ENCODE measurements around the gene SLC30A10. TPM values are rescaled to one million over a fixed set of nuclear protein-coding genes. Genes with fewer than 3 reads are reported as not detected.
A peak's percentile ranks its signal among the peaks of the same experiment; 100 is the strongest.
"Not testable (repeated sequence)": the region's sequence is repeated elsewhere in the genome, so short reads cannot be mapped to it uniquely, and the experiment has no call there.

Gene SLC30A10
- under 1 TPM; 0.13 to 0.36 (median 0.16) TPM for polyA plus RNA-seq (ENCODE audit: insufficient read length in 3 of 3)
- long read RNA-seq, donor 1 = 0 reads
- long read RNA-seq, donor 2 = 0 reads
- long read RNA-seq, donor 3 = 0 reads
- long read RNA-seq, donor 4 = 0 reads
- long read RNA-seq, donor 5 = 0 reads
- long read RNA-seq, donor 6, partial matches to known transcripts = 0 of 1 reads
- long read RNA-seq, donor 6, other reads (novel, unspliced or antisense) = 0 of 1 reads
- long read RNA-seq, donor 7 = 0 reads
- long read RNA-seq, donor 8 = 0 reads
- long read RNA-seq, donor 9 = 0 reads
- long read RNA-seq, donor 10 = 0 reads
- long read RNA-seq, donor 11 = 0 reads
- long read RNA-seq, donor 12 = 0 reads
- long read RNA-seq, donor 13 = 0 reads
- long read RNA-seq, donor 14 = 0 reads
- long read RNA-seq, donor 15 = 0 reads
- long read RNA-seq, donor 16 = 0 reads

DNA sequence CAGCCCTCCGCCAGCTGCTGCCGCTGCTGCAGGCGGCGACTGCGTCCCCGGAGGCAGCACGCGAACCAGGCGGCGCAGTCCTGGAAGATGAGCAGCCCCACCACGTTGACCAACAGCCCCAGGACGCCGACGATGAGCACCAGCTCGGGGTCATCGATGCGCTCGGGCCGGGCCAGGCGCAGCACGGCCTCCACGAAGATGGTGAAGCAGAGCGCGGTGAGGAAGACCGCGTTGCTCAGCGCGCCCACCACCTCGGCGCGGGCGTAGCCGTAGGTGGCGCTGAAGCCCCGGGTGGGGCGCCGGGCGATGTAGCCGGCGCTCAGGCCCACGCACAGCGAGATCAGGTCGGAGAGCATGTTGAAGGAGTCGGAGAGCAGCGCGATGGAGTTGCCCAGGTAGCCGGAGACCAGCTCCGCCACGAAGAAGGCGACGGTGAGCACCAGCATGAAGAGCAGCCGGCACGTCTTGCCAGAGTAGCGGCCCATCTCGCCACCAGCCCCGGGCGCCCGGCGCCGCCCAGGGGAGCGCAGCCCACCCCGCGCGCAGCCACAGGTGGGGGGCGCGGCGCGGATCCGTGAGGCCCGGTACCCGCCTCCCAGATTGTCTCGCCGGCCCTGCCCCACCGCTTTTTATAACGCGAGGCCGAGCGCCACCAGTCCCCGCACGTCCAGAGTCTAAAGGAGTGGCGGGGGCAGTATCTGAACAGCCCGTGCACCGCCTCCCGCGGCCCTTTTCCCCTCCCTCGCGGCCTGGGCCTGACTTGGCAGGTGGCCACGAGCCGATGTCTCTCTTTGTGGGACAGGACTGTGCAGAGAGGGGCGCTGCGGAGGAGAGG is at the start of gene SLC30A10:
Gene SLC30A10, minus strand, starts transcription at position 602 of the 835 bp plus-strand sequence. Its CDS starts 117 bp downstream, at position 485.
- DNase-seq (ENCODE audit: extremely low read depth in 1 of 11, low read depth in 9 of 11, low spot score in 4 of 11) = peak in 5 of 11 donors; percentile 6 to 26 (median 14)

DNA sequence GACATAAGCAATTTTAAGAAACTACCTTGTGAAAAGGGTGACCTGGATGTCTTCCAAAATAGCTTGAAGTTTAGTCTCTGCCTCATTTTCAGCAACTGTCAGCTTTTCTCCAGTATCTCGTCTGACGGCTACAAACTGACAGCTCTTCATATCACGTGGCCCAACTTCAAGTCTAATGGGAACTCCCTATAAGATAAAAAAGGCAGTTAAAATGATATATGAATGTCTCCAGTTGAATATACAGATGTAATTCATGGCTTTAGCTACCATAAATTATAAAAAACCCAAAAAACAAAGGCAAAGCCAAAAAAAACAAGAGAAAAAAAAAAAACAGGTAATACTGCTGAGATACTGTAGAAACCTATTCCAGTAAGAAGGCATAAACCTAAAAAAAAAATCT is 44.9 kb upstream of the SLC30A10 start:
- DNase-seq (ENCODE audit: extremely low read depth in 1 of 11, low read depth in 9 of 11, low spot score in 4 of 11) = no peak

DNA sequence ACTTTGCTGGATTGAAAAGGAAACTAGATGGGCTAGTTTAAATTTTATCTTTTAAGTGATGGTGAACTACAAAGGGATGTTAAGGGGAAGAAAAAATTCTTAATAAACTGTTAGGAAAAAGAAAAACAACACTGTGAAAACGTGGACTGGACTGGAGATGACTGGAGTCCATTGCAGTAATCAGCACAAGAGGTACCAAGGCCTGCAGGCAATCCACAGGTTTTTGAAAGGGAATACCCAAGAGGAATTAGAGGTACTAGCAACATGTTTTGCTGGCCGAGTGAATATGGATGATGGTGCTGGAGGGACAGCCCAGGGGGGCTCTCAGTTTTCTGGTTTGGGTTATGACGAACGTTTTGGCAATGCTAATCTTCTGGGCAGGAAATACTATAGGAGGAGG is 39.0 kb upstream of the SLC30A10 start:
- no peak for DNase-seq (ENCODE audit: extremely low read depth in 1 of 11, low read depth in 9 of 11, low spot score in 4 of 11)

DNA sequence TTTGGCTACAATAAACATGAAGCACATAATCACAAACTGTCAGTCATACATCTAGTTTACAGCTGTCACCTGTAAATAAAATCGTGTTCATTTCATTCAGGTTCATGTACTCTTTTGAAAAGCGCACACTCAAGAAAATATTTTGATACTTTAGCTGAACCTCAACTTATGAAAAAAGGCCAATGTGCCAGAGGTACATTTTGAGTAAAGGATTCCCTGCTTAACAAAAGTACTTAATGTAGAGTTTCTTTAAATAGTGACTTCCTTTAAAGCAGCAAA is 37.7 kb upstream of the SLC30A10 start:
- DNase-seq (ENCODE audit: extremely low read depth in 1 of 11, low read depth in 9 of 11, low spot score in 4 of 11) = no peak

DNA sequence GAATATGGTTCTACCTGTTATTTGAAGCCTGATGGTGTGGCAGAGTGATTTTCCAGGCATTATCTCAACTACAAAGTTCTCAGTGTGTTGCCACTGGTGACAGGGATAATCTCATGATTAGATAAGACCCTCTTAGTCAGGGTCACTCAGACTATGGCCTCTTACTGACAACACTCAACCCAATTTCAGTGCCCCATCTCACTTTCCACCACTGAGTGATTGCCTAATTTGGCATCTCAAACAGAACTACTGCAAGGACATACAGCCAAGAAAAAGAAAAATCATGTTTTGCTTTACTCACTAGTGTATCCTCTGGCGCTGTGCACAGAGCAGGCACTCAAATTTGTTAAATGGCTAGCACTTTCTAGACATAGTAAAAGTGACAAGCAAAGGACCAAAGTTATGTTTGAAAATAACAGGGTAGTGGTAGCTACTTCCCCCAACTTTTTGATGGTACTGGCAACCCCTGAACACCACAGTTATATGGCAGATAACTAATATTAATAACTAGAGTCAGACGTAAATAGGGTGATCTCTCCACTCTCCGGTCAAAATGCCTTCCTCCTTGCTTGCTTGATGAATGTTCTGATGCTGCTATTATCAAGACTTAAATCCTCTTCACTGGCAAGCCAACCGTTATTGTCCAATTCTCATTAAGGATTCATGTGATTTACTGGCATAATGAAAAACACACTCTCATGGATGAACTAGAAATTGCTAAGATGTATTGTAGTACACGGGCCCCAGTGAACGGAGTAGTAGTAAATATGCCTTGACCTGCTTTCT is 37.1 kb upstream of the SLC30A10 start:
- DNase-seq (ENCODE audit: extremely low read depth in 1 of 11, low read depth in 9 of 11, low spot score in 4 of 11) = no peak

DNA sequence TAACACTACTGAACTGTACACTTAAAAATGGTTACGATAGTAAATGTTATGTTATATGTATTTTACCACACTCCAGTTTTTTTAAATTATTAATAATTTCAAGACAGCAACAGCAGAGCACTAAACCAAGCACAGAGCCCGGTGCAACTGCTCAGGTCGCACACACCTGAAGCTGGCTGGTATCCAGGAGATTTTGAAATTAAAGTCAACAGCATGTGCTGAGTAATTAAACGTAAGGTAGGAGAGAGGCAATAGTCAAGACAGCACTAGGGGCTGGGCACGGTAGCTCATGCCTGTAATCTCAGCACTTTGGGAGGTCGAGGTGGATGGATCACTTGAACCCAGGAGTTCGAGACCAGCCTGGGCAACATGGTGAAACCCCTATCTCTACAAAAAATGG is 35.1 kb upstream of the SLC30A10 start:
- no peak for DNase-seq (ENCODE audit: extremely low read depth in 1 of 11, low read depth in 9 of 11, low spot score in 4 of 11)

DNA sequence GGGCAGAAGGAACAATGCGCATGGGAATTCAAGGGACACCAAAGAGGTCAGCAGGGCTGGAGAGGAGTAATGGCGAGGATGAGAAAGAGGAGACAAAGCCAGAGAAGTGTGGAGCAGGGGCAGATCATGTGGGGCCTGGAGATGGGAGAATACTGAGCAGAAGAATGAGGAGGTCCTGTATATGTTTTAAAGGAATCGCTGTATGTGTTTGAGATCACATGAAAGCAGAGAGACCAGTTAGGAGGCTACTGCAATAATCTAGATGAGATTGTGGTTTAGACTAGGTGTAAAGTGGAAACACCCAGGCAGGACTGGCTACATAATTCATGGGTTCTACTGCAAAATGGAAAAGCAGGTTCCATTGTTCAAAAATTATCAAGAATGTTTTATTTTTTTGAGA is 33.3 kb upstream of the SLC30A10 start:
- DNase-seq (ENCODE audit: extremely low read depth in 1 of 11, low read depth in 9 of 11, low spot score in 4 of 11) = no peak

DNA sequence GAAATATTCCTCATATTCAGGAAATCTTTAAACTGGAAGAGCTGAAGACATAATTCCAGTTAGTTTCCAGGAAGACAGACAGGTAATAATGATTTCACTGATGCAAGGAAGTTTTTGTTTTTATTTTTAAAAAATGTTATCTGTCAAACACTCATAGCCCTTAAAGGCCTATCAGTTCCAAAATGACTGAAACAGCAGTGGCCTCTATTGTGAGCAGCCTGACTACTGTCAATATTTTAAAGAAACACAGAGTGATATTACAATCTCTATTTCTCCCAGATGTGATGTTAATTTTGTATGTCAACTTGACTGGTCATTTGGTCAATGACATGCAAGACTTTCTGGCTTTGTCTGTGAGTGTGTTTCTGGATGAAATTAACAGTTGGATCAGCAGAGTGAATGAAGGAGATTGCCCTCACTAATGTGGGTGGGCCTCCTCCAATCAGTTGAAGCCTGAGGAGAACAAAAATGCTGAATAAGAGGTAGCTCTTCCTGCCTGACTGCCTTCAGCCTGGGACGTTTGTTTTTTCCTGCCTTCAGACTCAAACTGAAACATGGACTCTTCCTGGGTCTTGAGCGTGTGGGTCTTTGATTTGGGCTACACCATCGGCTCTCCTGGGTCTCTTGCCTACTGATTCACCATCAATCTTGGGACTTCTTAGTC is 31.3 kb upstream of the SLC30A10 start:
- no peak for DNase-seq (ENCODE audit: extremely low read depth in 1 of 11, low read depth in 9 of 11, low spot score in 4 of 11)

DNA sequence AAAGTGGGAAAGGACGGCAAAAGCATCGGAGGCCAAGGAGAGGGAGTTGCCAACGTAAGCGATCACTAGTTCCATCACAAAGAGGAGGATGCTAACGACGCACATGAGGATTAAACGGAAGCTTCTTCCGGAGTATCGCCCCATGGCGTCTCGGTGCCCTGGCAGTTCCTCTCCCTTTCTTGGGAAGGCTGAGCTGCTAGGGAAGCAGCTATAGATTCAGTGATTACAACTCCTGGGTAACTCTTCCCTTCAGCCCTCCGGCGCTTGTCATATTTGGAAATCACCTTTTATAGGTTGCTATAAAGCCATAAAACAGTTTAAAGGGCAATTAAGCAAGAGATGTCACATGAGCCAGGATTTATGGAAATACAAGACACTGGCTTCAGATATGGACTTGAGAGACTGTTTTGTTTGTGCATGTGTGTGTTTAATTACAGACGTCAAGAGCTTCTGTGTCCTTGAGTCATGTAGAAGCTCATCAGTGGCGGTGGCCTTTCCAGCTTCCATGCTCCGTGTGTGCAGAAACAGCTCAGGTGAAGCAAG is 30.6 kb upstream of the SLC30A10 start:
- no peak for DNase-seq (ENCODE audit: extremely low read depth in 1 of 11, low read depth in 9 of 11, low spot score in 4 of 11)

DNA sequence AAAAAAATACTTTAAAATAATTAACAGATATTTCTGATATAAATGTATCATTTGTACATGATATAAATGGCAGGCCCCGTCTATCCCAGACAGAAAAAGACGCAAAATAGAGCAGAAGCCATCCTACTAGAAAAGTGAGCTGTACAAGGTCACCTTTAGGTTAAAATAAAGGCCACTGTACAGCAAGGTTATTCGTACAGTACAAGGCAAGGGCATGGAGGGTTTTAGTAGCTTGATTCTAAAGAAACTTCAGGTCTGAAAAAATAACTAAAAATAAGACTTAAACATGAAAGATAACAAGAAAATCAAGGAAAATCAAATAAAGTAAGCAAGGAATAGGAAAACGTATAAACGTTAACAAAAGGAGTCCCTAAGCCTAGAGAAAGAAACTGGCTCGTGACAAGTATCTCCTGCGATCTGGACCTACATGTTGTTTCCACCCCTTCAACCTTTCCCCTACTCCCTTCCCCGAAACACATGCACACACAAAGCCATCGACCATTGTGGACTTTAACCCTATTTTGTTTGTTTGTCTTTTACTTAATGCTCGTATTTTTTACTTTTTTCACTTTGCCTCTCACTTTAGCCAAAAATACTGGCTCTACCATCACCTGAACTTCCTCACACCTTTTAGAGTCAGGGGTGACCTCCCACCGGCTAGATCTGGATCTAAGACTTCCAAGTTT is 26.5 kb upstream of the SLC30A10 start:
- no peak for DNase-seq (ENCODE audit: extremely low read depth in 1 of 11, low read depth in 9 of 11, low spot score in 4 of 11)

DNA sequence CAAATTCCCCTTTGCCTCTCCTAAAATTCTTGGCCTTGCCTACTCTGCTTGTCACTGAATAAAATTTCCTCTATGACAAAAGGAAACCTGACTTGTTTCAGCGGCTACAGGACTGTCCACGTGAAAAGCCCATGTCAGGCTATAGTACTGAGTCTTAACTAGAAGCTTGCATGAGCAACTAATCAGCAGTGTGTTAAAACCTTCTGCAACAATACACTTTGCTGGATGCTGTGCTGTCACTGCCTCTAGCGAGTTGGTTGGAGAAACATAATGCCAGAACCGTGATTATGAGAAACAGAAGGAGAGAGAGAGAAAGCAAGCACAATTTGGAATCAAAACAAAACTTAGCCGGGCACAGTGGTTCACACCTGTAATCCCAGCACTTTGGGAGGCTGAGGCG is 25.7 kb upstream of the SLC30A10 start:
- no peak for DNase-seq (ENCODE audit: extremely low read depth in 1 of 11, low read depth in 9 of 11, low spot score in 4 of 11)

DNA sequence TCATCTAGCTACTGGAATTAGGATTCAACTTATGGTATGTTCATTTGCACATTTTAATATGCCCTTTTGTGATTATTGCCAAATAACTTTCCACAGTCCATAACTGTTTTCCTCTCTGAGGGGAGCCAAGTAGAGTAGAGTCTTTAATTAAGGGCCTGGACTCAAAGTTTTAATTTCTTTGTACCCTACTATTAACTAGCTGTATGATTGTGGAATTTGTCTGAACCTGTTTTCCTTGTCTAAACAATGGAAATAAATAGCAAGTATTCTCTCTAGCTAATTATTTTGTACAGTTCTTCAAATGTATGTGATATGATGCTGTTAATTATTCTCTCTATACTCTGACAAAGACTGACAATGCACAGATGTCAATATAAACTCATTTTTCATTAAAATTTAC is 24.0 kb upstream of the SLC30A10 start:
- no peak for DNase-seq (ENCODE audit: extremely low read depth in 1 of 11, low read depth in 9 of 11, low spot score in 4 of 11)

DNA sequence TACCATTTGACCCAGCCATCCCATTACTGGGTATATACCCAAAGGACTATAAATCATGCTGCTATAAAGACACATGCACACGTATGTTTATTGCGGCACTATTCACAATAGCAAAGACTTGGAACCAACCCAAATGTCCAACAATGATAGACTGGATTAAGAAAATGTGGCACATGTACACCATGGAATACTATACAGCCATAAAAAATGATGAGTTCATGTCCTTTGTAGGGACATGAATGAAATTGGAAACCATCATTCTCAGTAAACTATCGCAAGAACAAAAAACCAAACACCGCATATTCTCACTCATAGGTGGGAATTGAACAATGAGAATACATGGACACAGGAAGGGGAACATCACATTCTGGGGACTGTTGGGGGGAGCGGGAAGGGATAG is 20.9 kb upstream of the SLC30A10 start:
- DNase-seq (ENCODE audit: extremely low read depth in 1 of 11, low read depth in 9 of 11, low spot score in 4 of 11) = not testable (repeated sequence)

DNA sequence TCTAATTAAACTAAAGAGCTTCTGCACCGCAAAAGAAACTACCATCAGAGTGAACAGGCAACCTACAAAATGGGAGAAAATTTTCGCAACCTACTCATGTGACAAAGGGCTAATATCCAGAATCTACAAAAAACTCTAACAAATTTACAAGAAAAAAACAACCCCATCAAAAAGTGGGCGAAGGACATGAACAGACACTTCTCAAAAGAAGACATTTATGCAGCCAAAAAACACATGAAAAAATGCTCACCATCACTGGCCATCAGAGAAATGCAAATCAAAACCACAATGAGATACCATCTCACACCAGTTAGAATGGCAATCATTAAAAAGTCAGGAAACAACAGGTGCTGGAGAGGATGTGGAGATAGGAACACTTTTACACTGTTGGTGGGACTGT is 20.4 kb upstream of the SLC30A10 start:
- DNase-seq (ENCODE audit: extremely low read depth in 1 of 11, low read depth in 9 of 11, low spot score in 4 of 11) = not testable (repeated sequence)

DNA sequence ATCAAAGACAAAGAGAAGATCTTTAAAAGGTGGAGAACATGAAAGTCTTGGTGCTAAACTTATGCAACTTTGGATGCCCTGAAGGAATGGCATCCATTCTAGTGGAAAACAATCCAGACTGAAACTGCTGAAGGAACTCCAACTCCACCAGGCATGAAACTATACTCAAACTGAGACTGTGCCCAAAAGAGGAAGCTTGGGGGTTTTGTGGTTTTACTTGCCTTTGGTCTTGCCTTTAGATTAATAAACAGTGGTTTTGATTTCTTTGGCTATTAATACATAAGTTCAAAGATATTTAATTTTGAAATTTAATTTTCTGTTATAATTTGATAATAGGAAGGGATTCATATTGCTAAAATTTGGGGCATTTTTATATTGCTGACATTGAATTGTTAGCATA is 17.4 kb upstream of the SLC30A10 start:
- no peak for DNase-seq (ENCODE audit: extremely low read depth in 1 of 11, low read depth in 9 of 11, low spot score in 4 of 11)

DNA sequence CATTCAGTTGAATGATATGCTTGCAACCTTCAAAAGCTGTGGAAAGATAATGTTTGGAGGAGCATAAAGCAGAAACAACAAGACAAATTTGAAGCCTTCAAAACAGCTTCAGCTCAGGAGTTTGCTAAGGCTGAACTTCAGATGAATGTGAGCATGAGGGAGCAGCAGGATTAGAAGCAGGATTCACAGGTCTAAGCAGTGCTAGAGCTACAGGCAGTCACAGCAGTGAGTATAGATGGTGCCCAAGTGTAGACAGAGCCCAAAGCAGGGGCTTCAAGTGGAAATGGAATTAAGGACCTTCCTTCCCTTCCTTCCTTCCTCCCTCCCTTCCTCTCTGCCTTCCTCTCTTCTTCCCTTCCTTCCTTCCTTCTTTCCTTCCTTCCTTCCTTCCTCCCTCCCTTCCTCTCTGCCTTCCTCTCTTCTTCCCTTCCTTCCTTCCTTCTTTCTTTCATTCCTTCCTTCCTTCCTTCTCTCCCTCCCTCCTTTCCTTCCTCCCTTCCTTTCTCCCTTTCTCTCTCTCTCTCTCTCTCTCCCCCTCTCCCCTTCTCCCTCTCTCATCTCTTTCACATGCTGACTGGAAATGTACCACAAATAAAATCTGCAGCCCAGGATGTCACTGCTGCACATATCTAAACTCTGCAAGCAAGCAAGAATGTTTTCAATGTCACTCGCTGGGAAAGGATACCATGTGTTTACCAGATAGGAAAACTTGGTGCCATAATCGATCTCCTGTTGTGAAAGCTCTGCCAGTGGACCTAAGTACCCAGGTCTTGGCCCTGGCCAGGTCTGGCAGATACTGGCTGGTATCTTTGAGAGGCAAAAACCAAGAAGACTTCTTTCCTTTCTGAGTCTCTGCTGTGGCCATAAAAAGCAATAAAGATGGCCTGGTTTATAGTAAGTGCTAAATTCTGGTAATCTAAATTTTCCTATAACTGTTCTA is 13.1 kb upstream of the SLC30A10 start:
- no peak for DNase-seq (ENCODE audit: extremely low read depth in 1 of 11, low read depth in 9 of 11, low spot score in 4 of 11)

DNA sequence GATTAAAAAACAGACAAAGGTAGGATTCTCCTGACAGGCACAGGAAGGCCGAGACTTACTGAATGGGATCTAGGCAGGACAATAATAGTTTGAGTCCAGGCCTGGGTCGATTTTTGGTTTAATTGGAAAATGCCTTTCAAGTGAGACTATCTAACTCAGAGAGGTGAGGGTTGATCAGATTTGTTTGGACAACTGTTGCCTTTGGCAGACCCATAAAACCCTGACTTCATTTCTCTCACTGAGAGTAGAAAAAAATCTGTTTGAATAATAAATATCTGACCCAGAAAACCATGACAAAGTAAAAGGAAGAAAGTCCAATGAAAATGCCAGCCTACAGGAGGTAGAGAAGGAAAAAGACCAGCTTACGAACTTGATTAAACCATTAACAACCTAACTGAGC is 12.3 kb upstream of the SLC30A10 start:
- no peak for DNase-seq (ENCODE audit: extremely low read depth in 1 of 11, low read depth in 9 of 11, low spot score in 4 of 11)
